ENCODE data around the gene ANKRD60.

GRCh38 chr20:58169450-58169849 lies 59.0 kb downstream of the ANKRD60 start:
- TF ChIP-seq CTCF (IDR thresholded peaks at IDR 0.05; ENCODE audit: borderline replicate concordance, extremely low read depth, low read length, poor library complexity, severe bottlenecking): no peak
- no peak for TF ChIP-seq EZH2 (IDR thresholded peaks at IDR 0.05; ENCODE audit: borderline replicate concordance, low read depth, low read length, severe bottlenecking)
